LoVo (cell line): ENCODE data around the gene HBA1.
"Not testable (repeated sequence)": the region's sequence is repeated elsewhere in the genome, so short reads cannot be mapped to it uniquely, and the experiment has no call there.

Experiments used
- DNase-seq: peaks from one replicate; pipeline ENCODE4 v3.0.0-alpha.2; 2016; ENCODE audit warnings: low spot score

HBA1 gene

GRCh38 chr16:176477-177382 lies at the start of gene HBA1:
HBA1 (plus strand) TSS chr16:176680; CDS start chr16:176717, 37 bp downstream.
- not testable (repeated sequence) for DNase-seq

- DNase-seq, result no peak
These were observed 47.4 kb upstream of the HBA1 start for GRCh38 chr16:129075-129474.

GRCh38 chr16:130533-131173 lies 45.8 kb upstream of the HBA1 start:
- DNase-seq, result no peak

GRCh38 chr16:132120-132519 lies 44.4 kb upstream of the HBA1 start:
- no peak for DNase-seq

GRCh38 chr16:133716-134115 lies 42.8 kb upstream of the HBA1 start:
- DNase-seq, result no peak

GRCh38 chr16:138049-138417 lies 38.4 kb upstream of the HBA1 start:
- DNase-seq, result no peak

- DNase-seq, result no peak
These were observed 36.2 kb upstream of the HBA1 start for GRCh38 chr16:140175-140857.

- no peak for DNase-seq
These were observed 34.0 kb upstream of the HBA1 start for GRCh38 chr16:142405-142967.

- DNase-seq, result no peak
These were observed 33.4 kb upstream of the HBA1 start for GRCh38 chr16:143047-143446.

- no peak for DNase-seq
These were observed 33.0 kb upstream of the HBA1 start for GRCh38 chr16:143456-143855.

GRCh38 chr16:144797-145252 lies 31.7 kb upstream of the HBA1 start:
- no peak for DNase-seq

GRCh38 chr16:146646-147045 lies 29.8 kb upstream of the HBA1 start:
- DNase-seq, result no peak

- no peak for DNase-seq
These were observed 27.3 kb upstream of the HBA1 start for GRCh38 chr16:149024-149660.

- DNase-seq, result no peak
These were observed 24.0 kb upstream of the HBA1 start, which contains the start of gene HBZ for GRCh38 chr16:152141-153128. HBZ (plus strand) TSS chr16:152644; CDS start chr16:152910, 266 bp downstream.

- not testable (repeated sequence) for DNase-seq
These were observed 23.4 kb upstream of the HBA1 start for GRCh38 chr16:153129-153521.

GRCh38 chr16:153550-154216 lies 22.8 kb upstream of the HBA1 start:
- DNase-seq, result not testable (repeated sequence)

GRCh38 chr16:154217-155030 lies 22.1 kb upstream of the HBA1 start:
- no peak for DNase-seq

- DNase-seq, result no peak
These were observed 21.5 kb upstream of the HBA1 start for GRCh38 chr16:155031-155398.
